ENCODE data around the gene PRUNE2.

DNA sequence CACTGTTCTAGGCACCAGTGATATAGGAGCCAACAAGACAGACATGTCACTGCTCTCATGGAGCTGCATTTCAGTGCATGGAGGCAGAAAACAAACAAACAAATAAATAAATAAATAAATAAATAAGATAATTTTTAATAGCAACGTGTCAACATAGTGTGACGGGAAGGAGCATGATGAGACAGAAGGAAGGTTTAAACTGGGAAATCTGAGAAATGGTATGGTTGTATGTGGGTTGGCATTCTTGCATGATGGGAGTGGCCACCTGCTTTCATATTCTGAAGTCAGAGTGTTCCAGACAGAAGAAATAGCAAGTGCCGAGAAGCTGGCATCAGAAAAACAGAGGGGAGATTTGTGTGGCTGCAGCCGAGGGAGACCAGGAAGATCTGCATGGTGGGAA is 141.8 kb downstream of the PRUNE2 start, which contains the start of gene PCA3:
- TF ChIP-seq POLR2A (IDR thresholded peaks at IDR 0.05), result no peak
- TF ChIP-seq, protein P1, sequence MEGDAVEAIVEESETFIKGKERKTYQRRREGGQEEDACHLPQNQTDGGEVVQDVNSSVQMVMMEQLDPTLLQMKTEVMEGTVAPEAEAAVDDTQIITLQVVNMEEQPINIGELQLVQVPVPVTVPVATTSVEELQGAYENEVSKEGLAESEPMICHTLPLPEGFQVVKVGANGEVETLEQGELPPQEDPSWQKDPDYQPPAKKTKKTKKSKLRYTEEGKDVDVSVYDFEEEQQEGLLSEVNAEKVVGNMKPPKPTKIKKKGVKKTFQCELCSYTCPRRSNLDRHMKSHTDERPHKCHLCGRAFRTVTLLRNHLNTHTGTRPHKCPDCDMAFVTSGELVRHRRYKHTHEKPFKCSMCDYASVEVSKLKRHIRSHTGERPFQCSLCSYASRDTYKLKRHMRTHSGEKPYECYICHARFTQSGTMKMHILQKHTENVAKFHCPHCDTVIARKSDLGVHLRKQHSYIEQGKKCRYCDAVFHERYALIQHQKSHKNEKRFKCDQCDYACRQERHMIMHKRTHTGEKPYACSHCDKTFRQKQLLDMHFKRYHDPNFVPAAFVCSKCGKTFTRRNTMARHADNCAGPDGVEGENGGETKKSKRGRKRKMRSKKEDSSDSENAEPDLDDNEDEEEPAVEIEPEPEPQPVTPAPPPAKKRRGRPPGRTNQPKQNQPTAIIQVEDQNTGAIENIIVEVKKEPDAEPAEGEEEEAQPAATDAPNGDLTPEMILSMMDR (IDR thresholded peaks at IDR 0.05), result no peak

Data from Peyer's patch (tissue), 4 donors.